ENCODE data around the gene TREM1. TPM values are rescaled to one million over a fixed set of nuclear protein-coding genes. Genes with fewer than 3 reads are reported as not detected.

TREM1 gene
- total RNA-seq, 2 experiments from 2014 or later: 0.19 to 0.51 TPM

DNA sequence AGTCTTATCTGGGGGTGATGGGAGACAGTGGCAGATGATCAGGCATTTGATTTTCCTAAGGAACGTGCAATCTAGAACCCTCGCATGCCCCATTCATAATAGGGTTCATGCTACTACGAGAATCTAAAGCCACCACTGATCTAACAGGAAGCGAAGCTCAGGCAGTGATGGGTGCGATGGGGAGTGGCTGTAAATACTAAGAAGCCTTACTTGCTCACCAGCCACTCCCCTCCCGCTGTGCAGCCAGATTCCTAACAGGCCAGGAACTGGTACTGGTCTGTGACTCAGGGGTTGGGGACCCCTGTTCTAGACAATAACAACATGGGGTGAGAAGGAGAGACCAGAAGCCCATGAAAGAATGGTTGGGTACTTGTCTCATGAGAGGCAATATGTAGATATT lies 53.8 kb downstream of the TREM1 start:
- Histone ChIP-seq H3K9me2 (ENCODE audit: insufficient read depth, low read length) (no peaks in the 10 kb centered on the region), H4K20me1 (ENCODE audit: insufficient read depth, low read length) (no peaks in the 10 kb centered on the region), H3K4me2 (ENCODE audit: low read length) (no peak overlapping the region), H3K79me2 (ENCODE audit: insufficient read depth, low read depth, low read length) (no peaks in the 10 kb centered on the region), H2AFZ (ENCODE audit: low read length) (no peak overlapping the region), H3K9me3 (ENCODE audit: low read length) (no peaks in the 10 kb centered on the region), H3K4me3 (ENCODE audit: low read depth, low read length, poor library complexity, severe bottlenecking) (no peak overlapping the region), H3K4me1 (ENCODE audit: insufficient read depth, low read length, poor library complexity, severe bottlenecking) (no peaks in the 10 kb centered on the region), H3K36me3 (ENCODE audit: insufficient read depth, low read length) (no peaks in the 10 kb centered on the region), H3K27ac (ENCODE audit: low read depth, low read length, poor library complexity, severe bottlenecking) (no peak overlapping the region)
- ChIA-PET POLR2A (no interaction called here), CTCF (ENCODE audit: unreplicated experiment) (no interaction called here)
- intact Hi-C loops (cut with micrococcal nuclease; ENCODE audit: unreplicated experiment): no loop called here
- BruUV-seq (replicated peaks): no TSS peak
- TF ChIP-seq CTCF (conservative IDR thresholded peaks at IDR 0.05; ENCODE audit: low read length) (no peak), EZH2phosphoT487 (IDR thresholded peaks at IDR 0.05; ENCODE audit: borderline replicate concordance, low read depth, low read length) (no peak)
- DNase-seq (ENCODE audit: low spot score): no peak

- H4K20me1 ChIP-seq (ENCODE audit: insufficient read depth, low read length): no peaks in the 10 kb centered on the region
- H3K36me3 ChIP-seq (ENCODE audit: insufficient read depth, low read length): no peaks in the 10 kb centered on the region
- no peak overlapping the region for H2AFZ ChIP-seq (ENCODE audit: low read length)
- no TSS peak for BruUV-seq (replicated peaks)
- H3K9me3 ChIP-seq (ENCODE audit: low read length): no peaks in the 10 kb centered on the region
- no peaks in the 10 kb centered on the region for H3K4me1 ChIP-seq (ENCODE audit: insufficient read depth, low read length, poor library complexity, severe bottlenecking)
- ChIA-PET POLR2A (no interaction called here), CTCF (ENCODE audit: unreplicated experiment) (no interaction called here)
- no peak for TF ChIP-seq CTCF (conservative IDR thresholded peaks at IDR 0.05; ENCODE audit: low read length)
- TF ChIP-seq EZH2phosphoT487 (IDR thresholded peaks at IDR 0.05; ENCODE audit: borderline replicate concordance, low read depth, low read length): no peak
- H3K4me3 ChIP-seq (ENCODE audit: low read depth, low read length, poor library complexity, severe bottlenecking): no peak overlapping the region
- no peak for DNase-seq (ENCODE audit: low spot score)
- no peaks in the 10 kb centered on the region for H3K9me2 ChIP-seq (ENCODE audit: insufficient read depth, low read length)
- H3K4me2 ChIP-seq (ENCODE audit: low read length): no peak overlapping the region
- intact Hi-C loops (cut with micrococcal nuclease; ENCODE audit: unreplicated experiment): no loop called here
- H3K79me2 ChIP-seq (ENCODE audit: insufficient read depth, low read depth, low read length): no peaks in the 10 kb centered on the region
- H3K27ac ChIP-seq (ENCODE audit: low read depth, low read length, poor library complexity, severe bottlenecking): no peak overlapping the region
Observed at GRCh38 chr6:41231246-41231645, 55.2 kb downstream of the TREM1 start.

- DNase-seq (ENCODE audit: low spot score): no peak
- TF ChIP-seq CTCF (conservative IDR thresholded peaks at IDR 0.05; ENCODE audit: low read length) (no peak), EZH2phosphoT487 (IDR thresholded peaks at IDR 0.05; ENCODE audit: borderline replicate concordance, low read depth, low read length) (no peak)
Observed at GRCh38 chr6:41229721-41230120, 56.8 kb downstream of the TREM1 start.

More at GRCh38 chr6:41229721-41230120, 56.8 kb downstream of the TREM1 start:
- no peaks in the 10 kb centered on the region for H3K4me1 ChIP-seq (ENCODE audit: insufficient read depth, low read length, poor library complexity, severe bottlenecking)
- intact Hi-C loops (cut with micrococcal nuclease; ENCODE audit: unreplicated experiment): no loop called here
- H3K4me2 ChIP-seq (ENCODE audit: low read length): no peak overlapping the region
- H3K36me3 ChIP-seq (ENCODE audit: insufficient read depth, low read length): no peaks in the 10 kb centered on the region
- no peaks in the 10 kb centered on the region for H3K9me2 ChIP-seq (ENCODE audit: insufficient read depth, low read length)
- no peaks in the 10 kb centered on the region for H3K79me2 ChIP-seq (ENCODE audit: insufficient read depth, low read depth, low read length)
- POLR2A ChIA-PET: no interaction called here
- H2AFZ ChIP-seq (ENCODE audit: low read length): no peak overlapping the region
- no TSS peak for BruUV-seq (replicated peaks)
- no peak overlapping the region for H3K27ac ChIP-seq (ENCODE audit: low read depth, low read length, poor library complexity, severe bottlenecking)
- CTCF ChIA-PET (ENCODE audit: unreplicated experiment): no interaction called here
- no peaks in the 10 kb centered on the region for H4K20me1 ChIP-seq (ENCODE audit: insufficient read depth, low read length)
- H3K9me3 ChIP-seq (ENCODE audit: low read length): no peaks in the 10 kb centered on the region
- H3K4me3 ChIP-seq (ENCODE audit: low read depth, low read length, poor library complexity, severe bottlenecking): no peak overlapping the region
